Endothelial cell of umbilical vein (primary cell): Measurements from ENCODE around the gene LYRM9.

Experiments used
- EZH2 ChIP-seq: IDR thresholded peaks from 2 replicates; pipeline ENCODE4 v1.6.1; 2012; ENCODE audit warnings: borderline replicate concordance, low read depth, mild to moderate bottlenecking, moderate library complexity, low read length, inconsistent platforms; ENCODE audit not compliant: severe bottlenecking
- GATA2 ChIP-seq: IDR thresholded peaks from 2 replicates; pipeline ENCODE4 v1.7.0; 2011; ENCODE audit warnings: low read depth, mild to moderate bottlenecking, moderate library complexity, mixed read lengths, low read length; ENCODE audit not compliant: insufficient read length, insufficient read depth
- JUN ChIP-seq: IDR thresholded peaks from 2 replicates; pipeline ENCODE4 v1.6.1; 2011; ENCODE audit warnings: borderline replicate concordance, low read depth; ENCODE audit not compliant: insufficient read length, insufficient read depth
- MYC ChIP-seq: IDR thresholded peaks from one replicate; pipeline ENCODE4 v1.6.1; 2011; ENCODE audit warnings: mild to moderate bottlenecking, low read depth, low read length
- POLR2A ChIP-seq: IDR thresholded peaks from 2 replicates; pipeline ENCODE4 v1.6.1; 2012; ENCODE audit warnings: low read depth, mild to moderate bottlenecking, control low read depth, low read length
- POLR2AphosphoS5 ChIP-seq: IDR thresholded peaks from 2 replicates; pipeline ENCODE4 v1.6.1; 2012; ENCODE audit warnings: low read depth, mild to moderate bottlenecking, control low read depth, low read length, moderate library complexity; ENCODE audit not compliant: insufficient read depth
- TF ChIP-seq, protein P1 (sequence below), 2 donors: IDR thresholded peaks; 1 replicate in 1 of 2; 2 replicates in 1 of 2; pipeline ENCODE4 v1.5.1; 2011; ENCODE audit warnings: low read length in 2 of 2, mild to moderate bottlenecking in 2 of 2, moderate library complexity in 2 of 2, control low read depth in 1 of 2, inconsistent platforms in 1 of 2, low read depth in 1 of 2; ENCODE audit not compliant: insufficient read depth in 1 of 2; ENCODE audit errors: extremely low read depth in 1 of 2
- TF ChIP-seq, protein P2 (sequence below): IDR thresholded peaks from 2 replicates; pipeline ENCODE4 v1.6.1; 2011; ENCODE audit not compliant: insufficient read depth, insufficient read length

DNA sequence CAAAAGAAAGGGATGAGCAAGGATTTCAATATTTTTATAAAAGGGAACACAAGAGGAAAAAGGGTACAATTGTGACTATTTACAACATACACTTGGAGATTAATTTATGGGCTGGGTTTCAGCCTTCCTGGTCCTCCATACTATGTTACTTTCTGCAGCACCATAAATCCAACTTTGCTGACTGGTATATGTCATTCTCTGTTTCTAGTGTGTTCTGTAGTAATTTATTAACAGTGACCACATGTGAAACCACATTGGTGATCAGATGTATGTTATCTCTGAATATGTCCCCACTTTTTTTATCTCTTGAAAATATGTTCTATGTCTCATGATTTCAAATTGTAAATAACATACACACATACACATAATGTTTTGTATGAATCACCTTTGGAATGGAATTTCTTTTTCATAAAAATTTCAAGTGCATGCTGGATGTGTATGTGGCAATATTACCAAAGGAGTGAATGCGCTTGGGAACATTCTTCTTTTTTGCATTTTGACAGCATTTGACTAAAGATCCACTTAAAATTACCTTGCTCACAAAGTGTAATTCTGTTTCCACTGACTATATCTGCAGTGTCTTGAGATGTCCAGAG, 2.9 kb upstream of the LYRM9 start:
- TF ChIP-seq, protein P1, sequence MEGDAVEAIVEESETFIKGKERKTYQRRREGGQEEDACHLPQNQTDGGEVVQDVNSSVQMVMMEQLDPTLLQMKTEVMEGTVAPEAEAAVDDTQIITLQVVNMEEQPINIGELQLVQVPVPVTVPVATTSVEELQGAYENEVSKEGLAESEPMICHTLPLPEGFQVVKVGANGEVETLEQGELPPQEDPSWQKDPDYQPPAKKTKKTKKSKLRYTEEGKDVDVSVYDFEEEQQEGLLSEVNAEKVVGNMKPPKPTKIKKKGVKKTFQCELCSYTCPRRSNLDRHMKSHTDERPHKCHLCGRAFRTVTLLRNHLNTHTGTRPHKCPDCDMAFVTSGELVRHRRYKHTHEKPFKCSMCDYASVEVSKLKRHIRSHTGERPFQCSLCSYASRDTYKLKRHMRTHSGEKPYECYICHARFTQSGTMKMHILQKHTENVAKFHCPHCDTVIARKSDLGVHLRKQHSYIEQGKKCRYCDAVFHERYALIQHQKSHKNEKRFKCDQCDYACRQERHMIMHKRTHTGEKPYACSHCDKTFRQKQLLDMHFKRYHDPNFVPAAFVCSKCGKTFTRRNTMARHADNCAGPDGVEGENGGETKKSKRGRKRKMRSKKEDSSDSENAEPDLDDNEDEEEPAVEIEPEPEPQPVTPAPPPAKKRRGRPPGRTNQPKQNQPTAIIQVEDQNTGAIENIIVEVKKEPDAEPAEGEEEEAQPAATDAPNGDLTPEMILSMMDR (IDR thresholded peaks at IDR 0.05; ENCODE audit: extremely low read depth in 1 of 2, insufficient read depth in 1 of 2, low read depth in 1 of 2, low read length in 2 of 2), result no peak
- TF ChIP-seq, protein P2, sequence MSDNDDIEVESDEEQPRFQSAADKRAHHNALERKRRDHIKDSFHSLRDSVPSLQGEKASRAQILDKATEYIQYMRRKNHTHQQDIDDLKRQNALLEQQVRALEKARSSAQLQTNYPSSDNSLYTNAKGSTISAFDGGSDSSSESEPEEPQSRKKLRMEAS, result no peak
- no peak for TF ChIP-seq POLR2A
- no peak for TF ChIP-seq POLR2AphosphoS5
- no peak for TF ChIP-seq EZH2
- TF ChIP-seq MYC, result no peak
- no peak for TF ChIP-seq GATA2
- TF ChIP-seq JUN, result no peak
